HG03469 (cell line): Measurements from ENCODE around the gene COMMD9.

ENCODE experiments used
- ATAC-seq: cut with Tn5 transposase; IDR thresholded peaks from one replicate; pipeline ENCODE4 v1.9.1; 2021; ENCODE audit warnings: mild to moderate bottlenecking, moderate library complexity, moderate number of reproducible peaks; ENCODE audit not compliant: unreplicated experiment

Gene COMMD9

GRCh38 chr11:36228689-36229088 lies 60.5 kb downstream of the COMMD9 start:
- ATAC-seq: no peak

- no peak for ATAC-seq
These were observed 62.2 kb downstream of the COMMD9 start for GRCh38 chr11:36227044-36227443.

DNA sequence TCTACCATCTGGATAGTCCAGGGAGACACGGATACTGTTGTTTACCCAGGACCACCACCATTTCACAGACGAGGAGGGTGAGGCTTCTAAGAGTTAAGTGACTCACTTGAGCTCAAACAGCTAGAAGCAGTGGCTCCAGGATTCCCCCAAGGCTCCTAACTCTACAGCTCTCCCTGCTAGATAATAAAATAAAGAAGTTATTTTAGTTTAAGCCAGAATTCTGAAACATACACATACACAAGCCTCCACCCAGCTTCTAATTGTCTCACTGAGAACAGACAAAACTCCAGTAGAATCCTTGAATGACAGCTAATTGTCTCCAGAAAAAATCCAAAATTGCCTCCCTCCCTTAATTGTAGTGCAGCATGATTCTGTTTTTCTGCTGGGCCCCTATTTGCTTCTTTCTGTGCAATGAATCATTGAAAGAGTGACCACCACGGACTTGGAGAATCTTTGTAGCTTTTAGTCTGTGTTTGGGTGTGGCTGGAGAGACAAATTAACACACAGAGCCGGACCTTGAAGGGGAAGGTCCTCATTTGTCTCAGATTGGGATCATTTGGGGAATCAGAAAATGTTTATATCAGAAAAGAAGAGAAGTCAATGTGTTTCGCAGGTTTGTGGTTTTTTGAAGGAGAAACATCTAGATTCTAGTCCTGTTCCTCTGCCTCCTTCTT lies 64.9 kb downstream of the COMMD9 start:
- ATAC-seq: no peak

DNA sequence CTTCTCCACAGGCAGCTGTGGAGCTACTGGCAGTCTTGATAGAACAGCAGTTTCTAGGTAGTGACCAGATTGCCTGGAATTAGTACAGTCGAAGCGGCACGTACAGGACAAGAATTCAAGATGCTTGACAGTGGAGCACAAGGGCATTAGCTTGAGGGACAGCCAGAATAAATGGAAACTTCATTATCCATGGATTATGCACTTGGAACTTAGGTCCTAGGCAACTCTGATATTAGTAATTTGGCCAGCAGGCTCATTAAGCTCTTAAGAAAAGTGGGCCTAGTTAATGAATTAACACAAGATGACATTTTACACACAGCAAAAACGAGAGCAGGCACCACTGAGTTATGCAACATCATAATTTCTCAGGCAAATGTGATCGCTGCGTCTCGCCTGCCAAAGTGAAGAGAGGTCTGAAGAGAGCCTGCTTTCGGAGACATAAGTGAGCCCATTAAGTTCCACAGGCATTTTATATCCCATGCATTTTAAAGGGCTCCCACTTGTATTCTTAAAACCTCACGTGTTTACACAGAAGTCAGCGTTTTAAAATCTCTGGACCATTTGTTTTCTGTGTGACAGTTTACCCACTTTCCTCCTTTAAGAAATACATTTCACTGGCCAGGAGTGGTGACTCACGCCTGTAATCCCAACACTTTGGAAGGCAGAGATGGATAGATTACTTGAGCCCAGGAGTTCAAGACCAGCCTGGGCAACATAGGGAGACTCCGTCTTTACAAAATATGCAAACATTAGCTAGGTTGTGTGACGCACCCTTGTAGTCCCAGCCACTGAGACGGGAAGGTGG lies 66.2 kb downstream of the COMMD9 start:
- ATAC-seq: no peak
